Fibroblast of lung (primary cell): ENCODE measurements around the gene HSPBAP1. TPM values are rescaled to one million over a fixed set of nuclear protein-coding genes. Genes with fewer than 3 reads are reported as not detected.

Source experiments
- DNase-seq, 2 donors: peaks; one replicate each; pipeline versions ENCODE4 v3.0.0 to v3.0.0-alpha.2; 2010; ENCODE audit warnings: low read depth in 2 of 2
- H2AFZ ChIP-seq: 2 replicates; pipeline ENCODE4 v1.5.1; 2012; ENCODE audit warnings: low read length, control low read depth, inconsistent platforms
- H3K27ac ChIP-seq: 2 replicates; pipeline ENCODE4 v1.5.1; 2011; ENCODE audit warnings: low read length, control low read depth; ENCODE audit not compliant: insufficient read depth
- H3K27me3 ChIP-seq: 2 replicates; pipeline ENCODE4 v1.5.1; 2011; ENCODE audit warnings: mild to moderate bottlenecking, low read length; ENCODE audit not compliant: control insufficient read depth, insufficient read depth
- H3K36me3 ChIP-seq: 2 replicates; pipeline ENCODE4 v1.5.1; 2011; ENCODE audit warnings: low read length; ENCODE audit not compliant: control insufficient read depth, insufficient read depth
- H3K4me1 ChIP-seq: 2 replicates; pipeline ENCODE4 v1.5.1; 2011; ENCODE audit warnings: low read length; ENCODE audit not compliant: control insufficient read depth, insufficient read depth; ENCODE audit errors: extremely low read depth
- H3K4me2 ChIP-seq: 2 replicates; pipeline ENCODE4 v1.5.1; 2011; ENCODE audit warnings: low read length, control low read depth; ENCODE audit not compliant: insufficient read depth; ENCODE audit errors: extremely low read depth
- H3K4me3 ChIP-seq, 4 experiments: fragments of 200-600 bp in 1 of 4; sonication (generic) in 1 of 4; replicated peaks in 1 of 4; 2 replicates each; pipeline ENCODE4 v1.5.1; 2011 to 2016; ENCODE audit warnings: low read length in 4 of 4, low read depth in 3 of 4, mild to moderate bottlenecking in 3 of 4, control low read depth in 2 of 4, inconsistent platforms in 1 of 4, mixed read lengths in 1 of 4; ENCODE audit not compliant: insufficient read depth in 1 of 4; ENCODE audit errors: control extremely low read depth in 1 of 4
- H3K79me2 ChIP-seq: 2 replicates; pipeline ENCODE4 v1.5.1; 2012; ENCODE audit warnings: mild to moderate bottlenecking, low read length, inconsistent platforms; ENCODE audit not compliant: control insufficient read depth, insufficient read depth
- H3K9ac ChIP-seq: 2 replicates; pipeline ENCODE4 v1.5.1; 2011; ENCODE audit warnings: mild to moderate bottlenecking, low read length, control low read depth; ENCODE audit not compliant: insufficient read depth
- H3K9me3 ChIP-seq: 2 replicates; pipeline ENCODE4 v1.5.1; 2012; ENCODE audit warnings: low read depth, low read length; ENCODE audit not compliant: control insufficient read depth, insufficient read depth
- H4K20me1 ChIP-seq: 2 replicates; pipeline ENCODE4 v1.5.1; 2011; ENCODE audit warnings: low read length; ENCODE audit not compliant: control insufficient read depth, insufficient read depth; ENCODE audit errors: extremely low read depth
- CTCF ChIP-seq, 2 donors: IDR thresholded peaks in 1 of 2; conservative IDR thresholded peaks in 1 of 2; 1 replicate in 1 of 2; 2 replicates in 1 of 2; pipeline ENCODE4 v1.5.1; 2011 to 2012; ENCODE audit warnings: low read length in 2 of 2, control low read depth in 1 of 2, inconsistent platforms in 1 of 2, low read depth in 1 of 2, mild to moderate bottlenecking in 1 of 2
- EZH2 ChIP-seq: IDR thresholded peaks from 2 replicates; pipeline ENCODE4 v1.5.1; 2012; ENCODE audit warnings: low read length, control low read depth, mild to moderate bottlenecking; ENCODE audit errors: missing control alignments
- polyA plus RNA-seq, 2 donors: library from polyadenylated mRNA; depleted of rRNA in 1 of 2; stranded (reverse) in 1 of 2; unstranded in 1 of 2; fragments of >200 nt; gene quantifications; 2 replicates each; pipeline ENCODE4 v1.2.1, GENCODE V29; 2011 to 2012; ENCODE audit warnings: missing spikeins in 1 of 2
- total RNA-seq: library from RNA; depleted of rRNA; stranded (reverse); fragments of >200 nt; gene quantifications from 2 replicates; pipeline ENCODE4 v1.2.1, GENCODE V29; 2014

The HSPBAP1 gene
- total and polyA plus RNA-seq, 2 donors (not counting 1 experiment from before 2014, with no cell fraction given): 5.2 to 12.4 TPM

- Histone ChIP-seq H4K20me1 (no peaks in the 10 kb centered on the region), H3K9ac (no peak overlapping the region), H3K36me3 (no peaks in the 10 kb centered on the region), H3K27me3 (no peaks in the 10 kb centered on the region), H3K9me3 (no peaks in the 10 kb centered on the region), H3K4me3 (no peak overlapping the region), H3K4me1 (no peaks in the 10 kb centered on the region), H2AFZ (no peak overlapping the region), H3K4me2 (no peak overlapping the region), H3K79me2 (no peaks in the 10 kb centered on the region), H3K27ac (no peak overlapping the region)
- DNase-seq: no peak
- TF ChIP-seq EZH2: no peak
- no peak for TF ChIP-seq CTCF (conservative IDR thresholded peaks at IDR 0.05 in 1 of 2, IDR thresholded peaks at IDR 0.05 in 1 of 2; ENCODE audit: low read depth in 1 of 2, low read length in 2 of 2)
Observed at GRCh38 chr3:122816587-122816986, 23.0 kb upstream of the HSPBAP1 start.

GRCh38 chr3:122810734-122811133 is 17.1 kb upstream of the HSPBAP1 start:
- Histone ChIP-seq H3K4me1 (no peaks in the 10 kb centered on the region), H3K79me2 (no peaks in the 10 kb centered on the region), H4K20me1 (no peaks in the 10 kb centered on the region), H3K9me3 (no peaks in the 10 kb centered on the region), H3K4me2 (no peak overlapping the region), H3K36me3 (no peaks in the 10 kb centered on the region), H2AFZ (no peak overlapping the region), H3K27ac (no peak overlapping the region), H3K4me3 (no peak overlapping the region), H3K27me3 (no peaks in the 10 kb centered on the region), H3K9ac (no peak overlapping the region)
- TF ChIP-seq CTCF (conservative IDR thresholded peaks at IDR 0.05 in 1 of 2, IDR thresholded peaks at IDR 0.05 in 1 of 2; ENCODE audit: low read depth in 1 of 2, low read length in 2 of 2): no peak
- no peak for TF ChIP-seq EZH2
- DNase-seq: no peak

GRCh38 chr3:122803977-122804376 is 10.3 kb upstream of the HSPBAP1 start:
- DNase-seq: no peak
- Histone ChIP-seq H3K9me3 (no peaks in the 10 kb centered on the region), H3K27me3 (no peaks in the 10 kb centered on the region), H3K27ac (no peak overlapping the region), H3K4me1 (no peaks in the 10 kb centered on the region), H2AFZ (no peak overlapping the region), H3K4me2 (no peak overlapping the region), H3K9ac (no peak overlapping the region), H3K4me3 (no peak overlapping the region), H3K36me3 (no peaks in the 10 kb centered on the region), H3K79me2 (no peaks in the 10 kb centered on the region), H4K20me1 (no peaks in the 10 kb centered on the region)
- TF ChIP-seq EZH2 (no peak), CTCF (conservative IDR thresholded peaks at IDR 0.05 in 1 of 2, IDR thresholded peaks at IDR 0.05 in 1 of 2; ENCODE audit: low read depth in 1 of 2, low read length in 2 of 2) (no peak)
